Panc1 (cell line): ENCODE measurements around the gene GTF3C5. TPM values are rescaled to one million over a fixed set of nuclear protein-coding genes. Genes with fewer than 3 reads are reported as not detected.

ENCODE experiments used
- ATAC-seq: fragments of 200-7000 bp; cut with Tn5 transposase; 2 replicates; pipeline ENCODE4 v1.9.1; 2020; ENCODE audit warnings: mild to moderate bottlenecking, moderate library complexity
- BruUV-seq: library from RNA; stranded (reverse); fragments of 400-500 nt; replicated peaks from 2 replicates; lab custom pipeline; 2021; lab: Mats Ljungman, UMichigan
- CTCF ChIA-PET: fragments of 300-600 bp; sonication (Branson Sonifier 250); formaldehyde crosslinking; loops from one replicate; lab custom pipeline; 2022; ENCODE audit warnings: antibody characterized with exemption; lab: Charles Lee
- POLR2A ChIA-PET: fragments of 300-600 bp; sonication (Branson Sonifier 250); formaldehyde crosslinking; loops from one replicate; lab custom pipeline; 2022; ENCODE audit warnings: antibody characterized with exemption; lab: Charles Lee
- DNase-seq: peaks from one replicate; pipeline ENCODE4 v3.0.0-alpha.2; 2010; ENCODE audit warnings: low read depth, low spot score
- H3K27ac ChIP-seq: 2 replicates; pipeline ENCODE4 v1.5.1; 2011; ENCODE audit warnings: mild to moderate bottlenecking, low read length, inconsistent platforms
- H3K27me3 ChIP-seq: fragments of 200-500 bp; sonication (Bioruptor generic); 2 replicates; pipeline ENCODE4 v1.6.0; 2014; ENCODE audit warnings: low read length, inconsistent platforms; ENCODE audit not compliant: control insufficient read depth, insufficient read depth
- H3K36me3 ChIP-seq: fragments of 200-500 bp; sonication (Bioruptor generic); 2 replicates; pipeline ENCODE4 v1.5.1; 2014; ENCODE audit warnings: inconsistent platforms, mild to moderate bottlenecking, low read length, moderate library complexity; ENCODE audit not compliant: control insufficient read depth, insufficient read depth
- H3K4me1 ChIP-seq: 2 replicates; pipeline ENCODE4 v1.5.1; 2011; ENCODE audit warnings: inconsistent platforms, mild to moderate bottlenecking, low read length, moderate library complexity; ENCODE audit not compliant: control insufficient read depth, insufficient read depth
- H3K4me3 ChIP-seq, 2 experiments: 2 replicates each; pipeline ENCODE4 v1.5.1; 2011 to 2012; ENCODE audit warnings: low read depth in 2 of 2, low read length in 2 of 2, mild to moderate bottlenecking in 2 of 2, inconsistent platforms in 1 of 2, moderate library complexity in 1 of 2
- H3K9me3 ChIP-seq: fragments of 200-500 bp; sonication (Bioruptor generic); 2 replicates; pipeline ENCODE4 v1.5.1; 2014; ENCODE audit warnings: low read depth, mild to moderate bottlenecking, inconsistent platforms, low read length, moderate library complexity; ENCODE audit not compliant: control insufficient read depth, insufficient read depth
- CTCF ChIP-seq: fragments of 450-650 bp; IDR thresholded peaks from 2 replicates; pipeline ENCODE4 v1.5.1; 2017; ENCODE audit warnings: mild to moderate bottlenecking
- POLR2AphosphoS5 ChIP-seq: IDR thresholded peaks from 2 replicates; pipeline ENCODE4 v1.6.1; 2012; ENCODE audit warnings: mild to moderate bottlenecking, low read depth, low read length, moderate library complexity
- REST ChIP-seq, 2 experiments: IDR thresholded peaks; 2 replicates each; pipeline ENCODE4 v1.6.1; 2011 to 2012; ENCODE audit warnings: low read depth in 2 of 2, control low read depth in 1 of 2, low read length in 1 of 2, mild to moderate bottlenecking in 1 of 2, moderate library complexity in 1 of 2; ENCODE audit not compliant: insufficient read depth in 1 of 2
- SIN3A ChIP-seq: IDR thresholded peaks from 2 replicates; pipeline ENCODE4 v1.6.1; 2012; ENCODE audit warnings: low read depth, mild to moderate bottlenecking, low read length, moderate library complexity, borderline replicate concordance; ENCODE audit not compliant: insufficient read depth
- TCF7L2 ChIP-seq: IDR thresholded peaks from 2 replicates; pipeline ENCODE4 v1.6.1; 2011; ENCODE audit warnings: mild to moderate bottlenecking, low read depth, low read length, inconsistent platforms
- in situ Hi-C: cut with HindIII; loops from 2 replicates; pipeline ENCODE4 v1.10.0; 2016; ENCODE audit warnings: low sequenced_read_pairs, low pct_unique_long_range_greater_than_20kb
- intact Hi-C: fragments of 100-400 bp; cut with micrococcal nuclease; formaldehyde crosslinking; loops from one replicate; pipeline ENCODE4 v1.10.0; 2022; ENCODE audit not compliant: unreplicated experiment
- total RNA-seq: library from RNA; stranded (reverse); gene quantifications from one replicate; pipeline ENCODE4 v1.2.1, GENCODE V29; 2021; ENCODE audit not compliant: unreplicated experiment

The GTF3C5 gene
- total RNA-seq, 1 experiment from 2014 or later, result 47.7 TPM

GRCh38 chr9:133057553-133057952 lies 26.8 kb downstream of the GTF3C5 start:
- H3K4me3 ChIP-seq, result no peak overlapping the region
- TF ChIP-seq SIN3A (no peak), TCF7L2 (no peak), REST (IDR thresholded peaks at IDR 0.05; ENCODE audit: insufficient read depth in 1 of 2, low read depth in 2 of 2, low read length in 1 of 2) (no peak), POLR2AphosphoS5 (no peak), CTCF (no peak)

GRCh38 chr9:133058071-133058470 lies 27.3 kb downstream of the GTF3C5 start:
- intact Hi-C loops (no loop called here), in situ Hi-C loops (no loop called here)
- Histone ChIP-seq H3K36me3 (no peaks in the 10 kb centered on the region; the same call in 1 of the 2 replicates), H3K4me1 (no peaks in the 10 kb centered on the region), H3K9me3 (no peaks in the 10 kb centered on the region), H3K27me3 (no peaks in the 10 kb centered on the region), H3K4me3 (no peak overlapping the region), H3K27ac (no peak overlapping the region)
- DNase-seq (no peak), ATAC-seq (no peak)
- ChIA-PET CTCF (no interaction called here), POLR2A (no interaction called here)
- no peak for TF ChIP-seq TCF7L2
- no peak for TF ChIP-seq POLR2AphosphoS5
- no peak for TF ChIP-seq SIN3A
- no peak for TF ChIP-seq REST (IDR thresholded peaks at IDR 0.05; ENCODE audit: insufficient read depth in 1 of 2, low read depth in 2 of 2, low read length in 1 of 2)
- no peak for TF ChIP-seq CTCF
- BruUV-seq, result TSS peak; percentile 72

More at GRCh38 chr9:133057553-133057952, 26.8 kb downstream of the GTF3C5 start:
- ChIA-PET CTCF (no interaction called here), POLR2A (no interaction called here)
- intact Hi-C loops (no loop called here), in situ Hi-C loops (no loop called here)
- DNase-seq (no peak), ATAC-seq (no peak)
- H3K27ac ChIP-seq, result no peak overlapping the region
- no peaks in the 10 kb centered on the region for H3K27me3 ChIP-seq
- no TSS peak for BruUV-seq
- no peaks in the 10 kb centered on the region for H3K9me3 ChIP-seq
- H3K36me3 ChIP-seq, result no peaks in the 10 kb centered on the region; the same call in 1 of the 2 replicates
- H3K4me1 ChIP-seq, result no peaks in the 10 kb centered on the region
